IPS-11a (cell line): ENCODE results near the gene MRPL49.
A peak's percentile ranks its signal among the peaks of the same experiment; 100 is the strongest.
"Not testable (repeated sequence)": the region's sequence is repeated elsewhere in the genome, so short reads cannot be mapped to it uniquely, and the experiment has no call there.

Experiments
- H3K4me3 ChIP-seq: one replicate; pipeline ENCODE4 v1.5.1; 2013; ENCODE audit warnings: low read depth, low read length, control low read depth

The MRPL49 gene

GRCh38 chr11:65117206-65118096 is 4.7 kb upstream of the MRPL49 start, which contains the start of gene ZNHIT2:
Gene ZNHIT2 (minus strand): TSS chr11:65117701. CDS start chr11:65117653, 48 bp downstream.
- H3K4me3 ChIP-seq, result peak within 1 kb of the TSS; percentile 79

- H3K4me3 ChIP-seq, result no peak overlapping the region
These were observed 3.9 kb upstream of the MRPL49 start for GRCh38 chr11:65118097-65118837.

- not testable (repeated sequence) for H3K4me3 ChIP-seq
These were observed 3.0 kb upstream of the MRPL49 start for GRCh38 chr11:65118891-65119669.

- no peak overlapping the region for H3K4me3 ChIP-seq
These were observed 2.5 kb upstream of the MRPL49 start for GRCh38 chr11:65119670-65119995.

GRCh38 chr11:65120831-65121230 is 1.3 kb upstream of the MRPL49 start:
- peak overlapping the region; percentile 100 for H3K4me3 ChIP-seq

GRCh38 chr11:65121447-65121864 is 665 bp upstream of the MRPL49 start:
- H3K4me3 ChIP-seq, result peak overlapping the region; percentile 100

GRCh38 chr11:65124480-65125196 is 2.5 kb downstream of the MRPL49 start:
- H3K4me3 ChIP-seq, result no peak overlapping the region

GRCh38 chr11:65125197-65126056 is 3.3 kb downstream of the MRPL49 start:
- no peak overlapping the region for H3K4me3 ChIP-seq

GRCh38 chr11:65126624-65127274 is 4.6 kb downstream of the MRPL49 start:
- H3K4me3 ChIP-seq, result no peak overlapping the region

- no peak overlapping the region for H3K4me3 ChIP-seq
These were observed 5.5 kb downstream of the MRPL49 start for GRCh38 chr11:65127473-65128181.

GRCh38 chr11:65128182-65129145 is 6.3 kb downstream of the MRPL49 start:
- H3K4me3 ChIP-seq, result no peak overlapping the region

- no peak overlapping the region for H3K4me3 ChIP-seq
These were observed 7.7 kb downstream of the MRPL49 start for GRCh38 chr11:65129649-65130441.

GRCh38 chr11:65130631-65131416 is 8.7 kb downstream of the MRPL49 start:
- no peak overlapping the region for H3K4me3 ChIP-seq

- H3K4me3 ChIP-seq, result no peak overlapping the region
These were observed 9.3 kb downstream of the MRPL49 start for GRCh38 chr11:65131417-65131776.

GRCh38 chr11:65131895-65132237 is 9.7 kb downstream of the MRPL49 start:
- no peak overlapping the region for H3K4me3 ChIP-seq
